ENCODE data around the gene CYFIP2. TPM values are rescaled to one million over a fixed set of nuclear protein-coding genes. Genes with fewer than 3 reads are reported as not detected.

Gene CYFIP2
- polyA plus RNA-seq, 3 donors, result 114 to 135 (median 126) TPM

GRCh38 chr5:157285310-157286035, 19.6 kb downstream of the CYFIP2 start:
- DNase-seq (ENCODE audit: low read depth in 3 of 3, low spot score in 2 of 3), result no peak

- DNase-seq (ENCODE audit: low read depth in 3 of 3, low spot score in 2 of 3), result no peak
Observed at GRCh38 chr5:157286761-157287211, 20.9 kb downstream of the CYFIP2 start.

DNA sequence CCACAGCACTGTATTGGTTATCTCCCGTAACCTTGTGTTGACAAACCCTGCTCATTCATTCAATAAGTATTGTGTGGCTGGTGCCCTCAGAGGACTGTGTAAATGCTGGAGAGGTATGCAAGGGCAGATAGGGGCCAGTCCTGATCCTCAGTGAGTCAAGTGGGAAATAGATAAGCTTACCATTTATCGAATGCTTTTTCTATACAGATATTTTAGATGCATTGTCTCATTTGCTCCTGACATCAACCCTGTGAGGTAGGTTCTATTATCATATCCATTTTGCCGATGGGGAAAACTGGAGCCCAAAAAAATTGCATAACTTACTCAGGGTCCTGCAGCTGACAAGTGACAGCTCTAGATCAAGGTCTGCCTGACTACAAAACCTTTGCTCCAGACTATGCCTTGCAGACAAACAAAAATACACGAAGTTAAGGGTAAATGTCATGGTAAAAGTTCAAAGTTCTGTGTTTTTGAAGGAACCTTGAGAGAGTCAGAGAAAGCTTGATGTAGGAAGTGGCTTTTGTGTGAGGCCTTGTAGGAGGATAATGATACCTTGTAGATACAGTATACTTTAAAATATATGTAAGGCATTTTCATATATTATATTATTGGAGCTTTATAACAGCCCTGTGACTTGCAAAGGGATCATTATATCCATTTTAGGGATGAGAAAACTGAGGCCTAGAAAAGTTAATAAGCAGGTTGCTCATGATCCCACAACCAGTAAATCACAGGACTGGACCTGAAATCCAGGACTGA, 22.7 kb downstream of the CYFIP2 start:
- DNase-seq (ENCODE audit: low read depth in 3 of 3, low spot score in 2 of 3), result no peak

GRCh38 chr5:157289164-157289819, 23.4 kb downstream of the CYFIP2 start:
- DNase-seq (ENCODE audit: low read depth in 3 of 3, low spot score in 2 of 3), result no peak

DNA sequence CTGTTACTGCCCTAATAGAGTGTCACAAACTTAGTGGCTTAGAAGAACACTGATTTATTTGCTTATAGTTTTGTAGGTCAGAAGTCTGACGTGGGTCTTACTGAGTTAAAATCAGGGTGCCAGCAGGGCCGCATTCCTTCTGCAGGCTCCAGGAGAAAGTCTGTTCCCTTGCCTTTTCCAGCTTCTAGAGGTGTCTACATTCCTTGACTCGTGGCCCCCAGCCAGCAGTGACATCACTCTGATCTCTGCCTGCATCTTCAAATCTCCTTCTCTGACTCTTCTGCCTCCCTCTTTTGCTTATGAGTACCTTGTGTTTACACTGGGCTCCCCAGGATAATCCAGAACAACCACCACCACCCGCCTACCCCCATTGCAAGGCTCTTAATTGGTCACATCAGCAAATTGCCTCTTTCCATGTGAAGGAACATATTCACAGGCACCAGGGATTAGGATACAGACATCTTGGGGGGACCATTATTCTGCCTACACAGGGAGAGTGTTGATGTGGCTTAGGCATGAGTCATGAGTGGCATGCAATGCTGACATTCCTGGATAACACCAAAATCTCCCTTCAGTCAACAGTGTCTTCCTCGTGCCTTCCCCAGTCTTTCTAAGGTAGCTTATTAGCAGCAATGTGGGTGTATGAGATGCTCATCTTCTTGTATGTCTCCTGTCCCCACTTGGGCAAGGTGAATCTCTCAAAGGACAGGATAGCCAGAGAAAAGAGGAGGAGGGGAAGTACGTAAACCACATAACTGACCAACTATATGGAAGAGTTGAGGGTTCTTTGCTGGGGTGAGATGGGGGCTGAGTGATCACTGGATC, 24.4 kb downstream of the CYFIP2 start:
- no peak for DNase-seq (ENCODE audit: low read depth in 3 of 3, low spot score in 2 of 3)

DNA sequence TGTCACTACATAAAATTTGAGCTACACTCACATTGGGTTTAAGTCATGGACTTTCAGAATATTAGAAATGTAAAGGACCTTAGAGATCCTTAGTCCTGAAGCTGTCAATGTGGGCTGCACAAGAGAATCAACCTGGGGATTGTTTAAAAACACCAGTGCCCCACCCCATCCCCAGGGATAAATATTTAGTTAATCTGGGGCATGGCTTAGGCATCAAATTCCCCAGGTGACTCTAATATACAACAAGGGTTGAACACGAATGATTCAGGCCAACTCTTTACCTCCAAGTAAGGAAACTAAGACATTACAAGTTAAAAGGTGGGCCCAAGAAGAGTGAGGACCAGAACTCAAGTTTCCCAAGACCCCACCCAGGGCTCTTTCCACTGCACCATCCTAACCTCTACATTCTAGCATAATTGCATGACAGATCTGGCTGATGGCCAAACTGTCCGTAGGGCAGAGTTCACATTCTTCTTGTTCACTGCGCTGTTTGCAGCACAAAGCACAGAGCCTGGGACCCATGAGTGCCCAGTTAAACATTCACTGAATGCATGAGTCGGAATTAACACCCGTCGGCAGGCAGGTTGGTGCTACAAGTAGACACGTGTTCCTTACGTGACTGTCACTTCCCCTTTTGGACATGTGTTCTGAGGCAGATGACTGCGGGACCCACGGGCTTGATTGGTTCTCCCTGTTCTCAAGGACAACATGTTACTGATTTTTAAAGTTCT, 25.2 kb downstream of the CYFIP2 start:
- DNase-seq (ENCODE audit: low read depth in 3 of 3, low spot score in 2 of 3), result peak in 1 of 3 donors; percentile 34

DNA sequence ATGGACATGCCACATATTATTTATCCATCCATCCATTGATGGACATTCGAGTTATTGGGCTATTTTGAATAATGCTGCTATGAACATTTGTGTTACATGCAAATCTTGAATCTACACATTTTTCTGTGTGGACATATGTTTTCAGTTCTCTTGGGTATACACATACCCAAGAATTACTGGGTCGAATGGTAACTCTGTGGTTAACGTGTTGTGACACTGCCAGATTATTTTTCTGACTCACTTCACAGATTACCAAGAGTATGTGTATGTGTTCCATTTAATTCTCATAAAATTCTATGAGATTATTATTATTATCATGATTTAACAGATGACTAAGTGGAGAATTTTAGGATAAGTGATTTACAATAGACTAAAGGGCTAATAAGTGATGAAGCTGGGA, 26.7 kb downstream of the CYFIP2 start:
- no peak for DNase-seq (ENCODE audit: low read depth in 3 of 3, low spot score in 2 of 3)

GRCh38 chr5:157294407-157295091, 28.6 kb downstream of the CYFIP2 start:
- DNase-seq (ENCODE audit: low read depth in 3 of 3, low spot score in 2 of 3), result no peak

- DNase-seq (ENCODE audit: low read depth in 3 of 3, low spot score in 2 of 3), result no peak
Observed at GRCh38 chr5:157295247-157295646, 29.3 kb downstream of the CYFIP2 start.

DNA sequence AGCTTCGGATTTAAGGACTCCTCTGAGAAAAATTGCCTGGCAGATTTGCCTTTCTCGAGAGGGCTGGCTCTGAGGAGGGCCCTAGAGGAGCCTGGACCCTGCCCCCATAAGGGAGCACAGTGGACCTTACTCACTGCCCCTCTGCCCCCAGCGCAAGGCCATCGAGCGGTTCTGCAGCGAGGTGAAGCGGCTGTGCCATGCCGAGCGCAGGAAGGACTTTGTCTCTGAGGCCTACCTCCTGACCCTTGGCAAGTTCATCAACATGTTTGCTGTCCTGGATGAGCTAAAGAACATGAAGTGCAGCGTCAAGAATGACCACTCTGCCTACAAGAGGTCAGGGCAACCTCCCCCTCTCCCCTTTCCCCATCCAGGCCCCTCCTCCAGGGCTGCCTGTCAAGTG, 34.6 kb downstream of the CYFIP2 start:
- no peak for DNase-seq (ENCODE audit: low read depth in 3 of 3, low spot score in 2 of 3)

- DNase-seq (ENCODE audit: low read depth in 3 of 3, low spot score in 2 of 3), result no peak
Observed at GRCh38 chr5:157301066-157301465, 35.1 kb downstream of the CYFIP2 start.

DNA sequence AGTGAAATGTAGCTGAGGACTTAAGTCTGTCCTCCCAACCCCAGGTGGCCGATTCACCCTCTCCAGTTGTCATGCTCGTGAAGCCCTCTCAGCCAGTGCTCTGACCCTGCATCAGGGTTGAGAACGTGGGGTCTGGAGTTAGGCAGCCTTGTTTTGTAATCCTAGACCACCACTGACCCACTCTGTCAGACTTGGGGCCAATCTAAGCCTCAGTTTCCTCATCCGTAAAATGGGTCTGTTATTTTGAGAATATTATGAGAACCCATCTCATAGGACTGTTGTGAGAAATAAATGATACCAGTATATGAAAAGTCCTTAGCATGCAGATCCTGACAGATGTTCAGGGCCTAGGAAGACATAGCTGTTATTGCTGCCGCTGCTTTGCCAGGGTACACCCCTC, 37.1 kb downstream of the CYFIP2 start:
- DNase-seq (ENCODE audit: low read depth in 3 of 3, low spot score in 2 of 3), result no peak

DNA sequence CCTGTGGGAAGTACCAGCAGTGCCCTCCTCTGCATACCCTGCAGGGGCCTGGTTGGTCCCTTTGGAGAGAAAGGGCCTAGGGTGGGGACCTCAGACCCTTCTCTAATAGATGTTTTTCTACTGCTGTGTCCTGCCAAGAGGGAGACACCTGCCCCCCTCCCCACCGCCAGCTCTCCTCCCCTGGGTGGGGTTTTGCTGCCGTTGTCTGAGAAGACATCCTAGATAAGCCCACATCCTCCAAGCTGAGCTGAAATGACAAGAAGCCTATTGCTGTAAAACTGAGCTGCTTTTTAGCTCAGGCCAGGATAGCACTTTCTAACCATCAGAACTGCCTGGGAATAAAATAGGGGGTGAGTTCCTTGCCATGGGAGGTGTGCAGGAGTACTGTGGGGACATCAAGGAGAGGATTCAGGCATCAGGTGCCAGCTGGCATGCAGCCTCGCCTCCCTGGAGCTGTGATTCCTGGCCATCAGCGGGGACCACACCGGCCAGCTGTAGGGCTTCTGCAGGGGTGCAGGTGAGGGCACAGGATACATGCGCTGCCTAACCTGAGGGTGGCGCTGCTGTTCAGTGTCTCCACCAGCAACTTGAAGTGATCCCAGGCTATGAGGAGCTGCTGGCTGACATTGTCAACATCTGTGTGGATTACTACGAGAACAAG, 37.9 kb downstream of the CYFIP2 start:
- no peak for DNase-seq (ENCODE audit: low read depth in 3 of 3, low spot score in 2 of 3)

- no peak for DNase-seq (ENCODE audit: low read depth in 3 of 3, low spot score in 2 of 3)
Observed at GRCh38 chr5:157306081-157306480, 40.2 kb downstream of the CYFIP2 start.

DNA sequence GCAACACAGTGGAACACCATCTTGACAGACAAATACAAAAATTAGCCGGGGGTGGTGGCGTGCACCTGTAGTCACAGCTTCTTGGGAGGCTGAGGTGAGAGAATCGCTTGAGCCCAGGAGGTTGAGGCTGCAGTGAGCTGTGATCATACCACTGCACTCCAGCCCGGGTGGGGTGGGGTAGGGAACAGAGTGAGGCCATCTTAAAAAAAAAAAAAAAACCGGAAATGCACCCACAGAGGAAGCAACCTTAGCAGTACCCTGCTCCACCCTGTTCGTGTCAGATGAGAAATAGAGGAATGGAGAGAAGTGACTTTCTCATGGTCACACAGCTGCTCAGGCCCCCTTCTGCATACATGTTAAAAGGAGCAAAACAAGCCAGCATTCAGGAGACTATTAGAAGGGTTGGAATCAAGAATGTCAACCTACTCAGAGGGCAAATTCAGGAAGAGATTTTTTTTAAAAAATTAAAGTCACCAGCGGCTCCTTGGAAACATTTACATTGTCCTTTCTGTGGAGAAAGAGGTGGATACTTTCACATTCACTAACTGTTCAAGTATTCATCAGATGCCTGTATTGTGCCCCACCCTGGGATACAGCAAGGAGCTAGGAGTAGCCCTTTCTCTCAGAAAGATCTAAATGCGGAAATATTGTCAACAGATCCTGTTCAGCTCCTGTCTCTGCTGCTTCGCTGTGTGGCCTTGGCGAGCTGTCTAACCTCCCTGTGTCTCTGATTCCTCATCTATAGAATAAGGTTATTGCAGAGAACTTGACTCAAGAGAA, 41.0 kb downstream of the CYFIP2 start:
- no peak for DNase-seq (ENCODE audit: low read depth in 3 of 3, low spot score in 2 of 3)

GRCh38 chr5:157308836-157309465, 43.0 kb downstream of the CYFIP2 start:
- no peak for DNase-seq (ENCODE audit: low read depth in 3 of 3, low spot score in 2 of 3)

GRCh38 chr5:157309796-157310195, 43.9 kb downstream of the CYFIP2 start:
- no peak for DNase-seq (ENCODE audit: low read depth in 3 of 3, low spot score in 2 of 3)

DNA sequence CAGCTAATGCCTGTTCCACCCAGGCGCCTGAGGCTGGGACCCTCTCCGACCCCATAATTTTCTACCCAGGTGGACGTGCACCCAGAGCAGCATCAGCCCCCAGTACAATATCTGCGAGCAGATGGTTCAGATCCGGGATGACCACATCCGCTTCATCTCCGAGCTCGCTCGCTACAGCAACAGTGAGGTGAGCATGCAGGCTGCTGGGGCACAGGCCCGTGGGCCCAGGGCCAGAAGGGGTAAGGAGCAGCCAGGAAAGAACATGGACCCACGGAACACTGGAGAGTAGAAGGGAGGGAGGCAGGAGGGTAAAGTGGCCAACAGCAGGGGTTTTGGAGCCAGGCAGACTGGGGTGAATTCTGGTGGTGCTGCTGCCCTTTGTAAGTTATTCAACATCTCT, 45.7 kb downstream of the CYFIP2 start:
- DNase-seq (ENCODE audit: low read depth in 3 of 3, low spot score in 2 of 3), result no peak
